Measurements from ENCODE around the gene TNFRSF8. TPM values are rescaled to one million over a fixed set of nuclear protein-coding genes. Genes with fewer than 3 reads are reported as not detected.

The TNFRSF8 gene
- total and polyA plus RNA-seq, 2 of the 13 experiments (the other 11 are each of a cell fraction or from before 2014, with no cell fraction given), result not detected

DNA sequence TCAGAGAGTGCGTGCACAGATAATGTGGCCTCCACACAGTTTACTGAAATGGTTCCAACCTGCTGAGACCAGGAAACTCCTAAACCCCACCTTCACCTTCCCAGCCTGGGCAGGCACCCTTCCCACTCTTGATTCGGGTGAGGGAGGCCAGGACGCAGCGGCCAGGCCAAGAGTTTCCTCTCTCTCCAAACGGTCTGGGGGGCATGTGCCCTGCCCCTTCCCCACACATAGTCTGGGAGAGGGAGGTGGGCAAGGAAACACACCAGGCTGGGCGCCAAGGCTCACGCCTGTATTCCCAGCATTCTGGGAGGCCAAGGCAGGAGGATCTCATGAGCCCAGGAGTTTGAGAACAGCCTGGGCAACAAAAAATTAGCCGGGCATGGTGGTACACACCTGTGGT lies 9.6 kb downstream of the TNFRSF8 start:
- H3K27me3 ChIP-seq (ENCODE audit: control insufficient read depth in 1 of 2, insufficient read depth in 2 of 2, low read length in 2 of 2), result peaks cover 8 to 33% of the 10 kb centered on the region in 2 experiments
- TF ChIP-seq ARNT (IDR thresholded peaks at IDR 0.05), result no peak
- no peak for TF ChIP-seq ZNF382 (CRISPR knock-in tag; IDR thresholded peaks at IDR 0.05; ENCODE audit: borderline replicate concordance)
- no peak for TF ChIP-seq SALL2 (CRISPR knock-in tag; IDR thresholded peaks at IDR 0.05)
- no peak for TF ChIP-seq ZSCAN22 (CRISPR knock-in tag; IDR thresholded peaks at IDR 0.05)
- TF ChIP-seq, protein P1, sequence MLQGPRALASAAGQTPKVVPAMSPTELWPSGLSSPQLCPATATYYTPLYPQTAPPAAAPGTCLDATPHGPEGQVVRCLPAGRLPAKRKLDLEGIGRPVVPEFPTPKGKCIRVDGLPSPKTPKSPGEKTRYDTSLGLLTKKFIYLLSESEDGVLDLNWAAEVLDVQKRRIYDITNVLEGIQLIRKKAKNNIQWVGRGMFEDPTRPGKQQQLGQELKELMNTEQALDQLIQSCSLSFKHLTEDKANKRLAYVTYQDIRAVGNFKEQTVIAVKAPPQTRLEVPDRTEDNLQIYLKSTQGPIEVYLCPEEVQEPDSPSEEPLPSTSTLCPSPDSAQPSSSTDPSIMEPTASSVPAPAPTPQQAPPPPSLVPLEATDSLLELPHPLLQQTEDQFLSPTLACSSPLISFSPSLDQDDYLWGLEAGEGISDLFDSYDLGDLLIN (CRISPR knock-in tag; IDR thresholded peaks at IDR 0.05; ENCODE audit: borderline replicate concordance), result no peak
- TF ChIP-seq ELF4 (CRISPR knock-in tag; IDR thresholded peaks at IDR 0.05; ENCODE audit: borderline replicate concordance), result no peak
- TF ChIP-seq RBAK (CRISPR knock-in tag; IDR thresholded peaks at IDR 0.05), result no peak
- TF ChIP-seq, protein P2, sequence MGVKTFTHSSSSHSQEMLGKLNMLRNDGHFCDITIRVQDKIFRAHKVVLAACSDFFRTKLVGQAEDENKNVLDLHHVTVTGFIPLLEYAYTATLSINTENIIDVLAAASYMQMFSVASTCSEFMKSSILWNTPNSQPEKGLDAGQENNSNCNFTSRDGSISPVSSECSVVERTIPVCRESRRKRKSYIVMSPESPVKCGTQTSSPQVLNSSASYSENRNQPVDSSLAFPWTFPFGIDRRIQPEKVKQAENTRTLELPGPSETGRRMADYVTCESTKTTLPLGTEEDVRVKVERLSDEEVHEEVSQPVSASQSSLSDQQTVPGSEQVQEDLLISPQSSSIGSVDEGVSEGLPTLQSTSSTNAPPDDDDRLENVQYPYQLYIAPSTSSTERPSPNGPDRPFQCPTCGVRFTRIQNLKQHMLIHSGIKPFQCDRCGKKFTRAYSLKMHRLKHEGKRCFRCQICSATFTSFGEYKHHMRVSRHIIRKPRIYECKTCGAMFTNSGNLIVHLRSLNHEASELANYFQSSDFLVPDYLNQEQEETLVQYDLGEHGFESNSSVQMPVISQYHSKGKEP (CRISPR knock-in tag; IDR thresholded peaks at IDR 0.05), result no peak
- TF ChIP-seq, protein P3, sequence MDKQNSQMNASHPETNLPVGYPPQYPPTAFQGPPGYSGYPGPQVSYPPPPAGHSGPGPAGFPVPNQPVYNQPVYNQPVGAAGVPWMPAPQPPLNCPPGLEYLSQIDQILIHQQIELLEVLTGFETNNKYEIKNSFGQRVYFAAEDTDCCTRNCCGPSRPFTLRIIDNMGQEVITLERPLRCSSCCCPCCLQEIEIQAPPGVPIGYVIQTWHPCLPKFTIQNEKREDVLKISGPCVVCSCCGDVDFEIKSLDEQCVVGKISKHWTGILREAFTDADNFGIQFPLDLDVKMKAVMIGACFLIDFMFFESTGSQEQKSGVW (CRISPR knock-in tag; IDR thresholded peaks at IDR 0.05; ENCODE audit: borderline replicate concordance), result no peak
- no peak for TF ChIP-seq ZNF10 (CRISPR knock-in tag; IDR thresholded peaks at IDR 0.05; ENCODE audit: borderline replicate concordance, low read depth)
- no peak for TF ChIP-seq ZNF251 (CRISPR knock-in tag; IDR thresholded peaks at IDR 0.05)
- no peak for TF ChIP-seq EZH2 (conservative IDR thresholded peaks at IDR 0.05; ENCODE audit: low read depth, low read length)
- TF ChIP-seq MAFK (conservative IDR thresholded peaks at IDR 0.05 in 1 of 2, IDR thresholded peaks at IDR 0.05 in 1 of 2; ENCODE audit: low read length in 2 of 2), result no peak
- no peak for TF ChIP-seq BCL6 (CRISPR knock-in tag; IDR thresholded peaks at IDR 0.05)
- TF ChIP-seq ZEB1 (IDR thresholded peaks at IDR 0.05; ENCODE audit: insufficient replicate concordance, low read depth), result no peak
- TF ChIP-seq, protein P4, sequence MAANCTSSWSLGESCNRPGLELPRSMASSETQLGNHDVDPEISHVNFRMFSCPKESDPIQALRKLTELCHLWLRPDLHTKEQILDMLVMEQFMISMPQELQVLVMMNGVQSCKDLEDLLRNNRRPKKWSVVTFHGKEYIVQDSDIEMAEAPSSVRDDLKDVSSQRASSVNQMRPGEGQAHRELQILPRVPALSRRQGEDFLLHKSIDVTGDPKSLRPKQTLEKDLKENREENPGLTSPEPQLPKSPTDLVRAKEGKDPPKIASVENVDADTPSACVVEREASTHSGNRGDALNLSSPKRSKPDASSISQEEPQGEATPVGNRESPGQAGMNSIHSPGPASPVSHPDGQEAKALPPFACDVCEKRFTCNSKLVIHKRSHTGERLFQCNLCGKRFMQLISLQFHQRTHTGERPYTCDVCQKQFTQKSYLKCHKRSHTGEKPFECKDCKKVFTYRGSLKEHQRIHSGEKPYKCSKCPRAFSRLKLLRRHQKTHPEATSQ (CRISPR knock-in tag; IDR thresholded peaks at IDR 0.05; ENCODE audit: borderline replicate concordance), result no peak
- intact Hi-C loops (cut with micrococcal nuclease; ENCODE audit: unreplicated experiment) (no loop called here), in situ Hi-C loops (cut with HindIII; ENCODE audit: extremely low pct_ligation_motif_present, low pct_unique_long_range_greater_than_20kb) (no loop called here)
- FAIRE-seq (no peak), ATAC-seq (no peak), DNase-seq (ENCODE audit: low spot score) (no peak)
- H3K4me2 ChIP-seq (ENCODE audit: low read depth, low read length), result no peak overlapping the region
- CTCF ChIA-PET (ENCODE audit: low intra/inter-chr PET ratio, low total read pairs), result no interaction called here
- H3K9ac ChIP-seq (ENCODE audit: insufficient read depth, low read depth, low read length), result no peak overlapping the region
- no peaks in the 10 kb centered on the region for H3K79me2 ChIP-seq (ENCODE audit: insufficient read depth, low read length)
- no TSS peak for BruUV-seq (replicated peaks)
- no peak overlapping the region for H3K27ac ChIP-seq (ENCODE audit: extremely low read length, insufficient read depth, low read length)
- no peaks in the 10 kb centered on the region for H3K4me1 ChIP-seq (ENCODE audit: insufficient read depth, low read length)
- H2AFZ ChIP-seq (ENCODE audit: low read length), result no peak overlapping the region
- no peak overlapping the region for H3K4me3 ChIP-seq (replicated peaks in 1 of 3; ENCODE audit: insufficient read depth in 1 of 3, low read depth in 2 of 3, low read length in 3 of 3)
- no peaks in the 10 kb centered on the region for H3K36me3 ChIP-seq (replicated peaks in 1 of 2; ENCODE audit: control insufficient read depth in 1 of 2, insufficient read depth in 2 of 2, low read length in 2 of 2)
- WGBS (ENCODE audit: low lambda C conversion rate), result 63% methylated on average over 6 of the region's 8 CpGs
- POLR2A ChIA-PET, result no interaction called here
- H4K20me1 ChIP-seq (ENCODE audit: insufficient read depth, low read length), result no peaks in the 10 kb centered on the region
- H3K9me3 ChIP-seq (ENCODE audit: low read length), result no peaks in the 10 kb centered on the region
